HCT116 (cell line): Measurements from ENCODE around the gene SLC2A5. TPM values are rescaled to one million over a fixed set of nuclear protein-coding genes. Genes with fewer than 3 reads are reported as not detected.

ENCODE experiments used
- ATAC-seq: fragments of 200-7000 bp; cut with Tn5 transposase; 2 replicates; pipeline ENCODE4 v1.9.1; 2020; ENCODE audit warnings: mild to moderate bottlenecking, moderate library complexity
- BruUV-seq: library from RNA; stranded (reverse); fragments of 400-500 nt; replicated peaks from 2 replicates; lab custom pipeline; 2021; lab: Mats Ljungman, UMichigan
- CTCF ChIA-PET: fragments of 300-600 bp; sonication (Branson Sonifier 250); formaldehyde crosslinking; loops from one replicate; lab custom pipeline; 2021; ENCODE audit warnings: antibody characterized with exemption; lab: Charles Lee
- POLR2A ChIA-PET: fragments of 300-600, 350-600 bp; sonication (Branson Sonifier 250); formaldehyde crosslinking; loops from one replicate; lab custom pipeline; 2021; ENCODE audit warnings: antibody characterized with exemption; lab: Charles Lee
- RAD21 ChIA-PET, 2 experiments: fragments of 300-600 bp; sonication (Branson Sonifier 250); formaldehyde crosslinking; loops; one replicate each; lab custom pipeline; 2023; ENCODE audit warnings: low total read pairs in 2 of 2; ENCODE audit not compliant: uncharacterized antibody in 2 of 2, unreplicated experiment in 2 of 2, low non-redundant PET in 1 of 2; lab: Charles Lee
- DNase-seq: peaks from one replicate; pipeline ENCODE4 v3.0.0-alpha.2; 2010; ENCODE audit warnings: low read depth, low spot score
- H2AFZ ChIP-seq: fragments of 200-600 bp; shearing (Covaris generic), sonication (generic); 2 replicates; pipeline ENCODE4 v1.6.1; 2017; ENCODE audit warnings: low read depth, mixed run types, mixed read lengths, antibody characterized with exemption, low read length; ENCODE audit not compliant: poor library complexity, severe bottlenecking
- H3K27ac ChIP-seq: 2 replicates; pipeline ENCODE4 v1.5.1; 2012; ENCODE audit warnings: low read depth, low read length
- H3K27me3 ChIP-seq: fragments of 200-600 bp; sonication (generic); 2 replicates; pipeline ENCODE4 v1.6.1; 2016; ENCODE audit warnings: mixed run types, low read length, mixed read lengths; ENCODE audit not compliant: insufficient read depth
- H3K36me3 ChIP-seq, 2 experiments: fragments of 200-500 bp in 1 of 2; fragments of 200-600 bp in 1 of 2; sonication (Bioruptor generic) in 1 of 2; sonication (generic) in 1 of 2; 2 replicates each; pipeline versions ENCODE4 v1.5.1 to v1.6.1; 2014 to 2016; ENCODE audit warnings: low read length in 2 of 2, inconsistent platforms in 1 of 2, mixed read lengths in 1 of 2, mixed run types in 1 of 2; ENCODE audit not compliant: insufficient read depth in 2 of 2, control insufficient read depth in 1 of 2
- H3K4me1 ChIP-seq, 2 experiments: fragments of 200-600 bp in 1 of 2; sonication (generic) in 1 of 2; 2 replicates each; pipeline versions ENCODE4 v1.5.1 to v1.6.1; 2012 to 2017; ENCODE audit warnings: low read length in 2 of 2, inconsistent platforms in 1 of 2, mild to moderate bottlenecking in 1 of 2, mixed read lengths in 1 of 2, mixed run types in 1 of 2, moderate library complexity in 1 of 2; ENCODE audit not compliant: insufficient read depth in 2 of 2, control insufficient read depth in 1 of 2
- H3K4me2 ChIP-seq: fragments of 200-600 bp; sonication (generic); 2 replicates; pipeline ENCODE4 v1.6.1; 2017; ENCODE audit warnings: mixed run types, low read length, mixed read lengths
- H3K4me3 ChIP-seq, 2 experiments: fragments of 200-600 bp in 1 of 2; sonication (generic) in 1 of 2; replicated peaks in 1 of 2; 2 replicates each; pipeline ENCODE4 v1.5.1; 2011 to 2016; ENCODE audit warnings: low read length in 2 of 2, control low read depth in 1 of 2, low read depth in 1 of 2, mild to moderate bottlenecking in 1 of 2, mixed read lengths in 1 of 2, mixed run types in 1 of 2
- H3K79me2 ChIP-seq: fragments of 200-600 bp; sonication (generic); 2 replicates; pipeline ENCODE4 v1.6.1; 2017; ENCODE audit warnings: mild to moderate bottlenecking, mixed run types, low read length, moderate library complexity, mixed read lengths; ENCODE audit not compliant: insufficient read depth
- H3K9ac ChIP-seq: fragments of 200-600 bp; sonication (generic); 2 replicates; pipeline ENCODE4 v1.6.1; 2016; ENCODE audit warnings: low read length, mixed read lengths
- H3K9me2 ChIP-seq: fragments of 200-600 bp; sonication (generic), shearing (Covaris generic); 2 replicates; pipeline ENCODE4 v1.6.1; 2017; ENCODE audit warnings: mixed run types, mild to moderate bottlenecking, moderate library complexity; ENCODE audit not compliant: insufficient read depth
- H3K9me3 ChIP-seq, 2 experiments: fragments of 200-500 bp in 1 of 2; fragments of 200-600 bp in 1 of 2; sonication (Bioruptor generic) in 1 of 2; sonication (generic) in 1 of 2; 2 replicates each; pipeline ENCODE4 v1.6.1; 2014 to 2017; ENCODE audit warnings: low read length in 2 of 2, mixed read lengths in 2 of 2, inconsistent platforms in 1 of 2, low read depth in 1 of 2, mild to moderate bottlenecking in 1 of 2, mixed run types in 1 of 2, moderate library complexity in 1 of 2; ENCODE audit not compliant: control insufficient read depth in 1 of 2, insufficient read depth in 1 of 2
- H4K20me1 ChIP-seq: fragments of 200-600 bp; sonication (generic), shearing (Covaris generic); 2 replicates; pipeline ENCODE4 v1.6.1; 2017; ENCODE audit warnings: mixed run types, mild to moderate bottlenecking, moderate library complexity; ENCODE audit not compliant: insufficient read depth
- ATF3 ChIP-seq: IDR thresholded peaks from 2 replicates; pipeline ENCODE4 v1.6.1; 2012
- CBX3 ChIP-seq: IDR thresholded peaks from 2 replicates; pipeline ENCODE4 v1.6.1; 2012; ENCODE audit warnings: low read depth
- CEBPB ChIP-seq: IDR thresholded peaks from 2 replicates; pipeline ENCODE4 v1.6.1; 2012; ENCODE audit warnings: low read depth
- CTCF ChIP-seq, 3 experiments: fragments of 200-600 bp in 1 of 3; sonication (generic) in 1 of 3; IDR thresholded peaks in 2 of 3; conservative IDR thresholded peaks in 1 of 3; 2 replicates each; pipeline ENCODE4 v1.5.1; 2012 to 2017; ENCODE audit warnings: low read depth in 2 of 3, low read length in 2 of 3, antibody characterized with exemption in 1 of 3, borderline replicate concordance in 1 of 3, control low read depth in 1 of 3, mild to moderate bottlenecking in 1 of 3, mixed read lengths in 1 of 3, mixed run types in 1 of 3, moderate library complexity in 1 of 3; ENCODE audit not compliant: insufficient read depth in 1 of 3
- EGR1 ChIP-seq: IDR thresholded peaks from 2 replicates; pipeline ENCODE4 v1.6.1; 2012; ENCODE audit warnings: low read depth
- ELF1 ChIP-seq: IDR thresholded peaks from 2 replicates; pipeline ENCODE4 v1.6.1; 2012; ENCODE audit warnings: low read depth, borderline replicate concordance
- EZH2phosphoT487 ChIP-seq: fragments of 200-600 bp; IDR thresholded peaks from 2 replicates; pipeline ENCODE4 v1.6.1; 2018; ENCODE audit warnings: antibody characterized with exemption, borderline replicate concordance
- FOSL1 ChIP-seq: IDR thresholded peaks from 2 replicates; pipeline ENCODE4 v1.6.1; 2012; ENCODE audit warnings: low read depth
- POLR2A ChIP-seq: IDR thresholded peaks from 2 replicates; pipeline ENCODE4 v1.7.0; 2011; ENCODE audit warnings: borderline replicate concordance; ENCODE audit not compliant: insufficient read depth, insufficient read length; ENCODE audit errors: extremely low read depth
- POLR2AphosphoS5 ChIP-seq: IDR thresholded peaks from 2 replicates; pipeline ENCODE4 v1.6.1; 2011; ENCODE audit warnings: mild to moderate bottlenecking, low read depth, low read length, moderate library complexity
- RAD21 ChIP-seq: IDR thresholded peaks from 2 replicates; pipeline ENCODE4 v1.6.1; 2012; ENCODE audit warnings: low read depth, mild to moderate bottlenecking
- REST ChIP-seq: IDR thresholded peaks from 2 replicates; pipeline ENCODE4 v1.6.1; 2012; ENCODE audit warnings: low read depth
- SIN3A ChIP-seq: IDR thresholded peaks from 2 replicates; pipeline ENCODE4 v1.6.1; 2012; ENCODE audit warnings: low read depth
- SP1 ChIP-seq: IDR thresholded peaks from 2 replicates; pipeline ENCODE4 v1.6.1; 2012; ENCODE audit warnings: low read depth
- TCF7L2 ChIP-seq: IDR thresholded peaks from 2 replicates; pipeline ENCODE4 v1.7.0; 2011; ENCODE audit warnings: borderline replicate concordance, inconsistent platforms; ENCODE audit not compliant: insufficient read depth, insufficient read length; ENCODE audit errors: extremely low read depth
- YY1 ChIP-seq: IDR thresholded peaks from 2 replicates; pipeline ENCODE4 v1.6.1; 2011; ENCODE audit warnings: low read length, low read depth, moderate library complexity, mild to moderate bottlenecking; ENCODE audit not compliant: insufficient replicate concordance; ENCODE audit errors: extremely low read depth
- ZFX ChIP-seq: fragments of 450-650 bp; IDR thresholded peaks from 2 replicates; pipeline ENCODE4 v1.6.1; 2017
- ZNF274 ChIP-seq: fragments of 200-500 bp; sonication (Bioruptor generic); IDR thresholded peaks from 2 replicates; pipeline ENCODE4 v1.6.1; 2014; ENCODE audit warnings: mild to moderate bottlenecking, low read depth, low read length, inconsistent platforms
- intact Hi-C: fragments of 100-400 bp; cut with micrococcal nuclease; formaldehyde crosslinking; loops from 2 replicates; pipeline ENCODE4 v1.10.0; 2022
- total RNA-seq: library from RNA; stranded (reverse); gene quantifications from one replicate; pipeline ENCODE4 v1.2.1, GENCODE V29; 2021; ENCODE audit not compliant: unreplicated experiment

The SLC2A5 gene
- total RNA-seq, 1 experiment from 2014 or later: not detected

GRCh38 chr1:9075022-9075421 lies 5.6 kb upstream of the SLC2A5 start:
- no peaks in the 10 kb centered on the region for H3K9me3 ChIP-seq
- H2AFZ ChIP-seq: no peak overlapping the region
- ChIA-PET CTCF (no interaction called here), RAD21 (no interaction called here), POLR2A (no interaction called here)
- no peaks in the 10 kb centered on the region for H3K9me2 ChIP-seq
- H3K27ac ChIP-seq: no peak overlapping the region
- no peak overlapping the region for H3K9ac ChIP-seq
- H3K4me1 ChIP-seq: peaks cover 5 to 18% of the 10 kb centered on the region in 2 experiments; a peak in 3 of 4 replicates
- H3K4me3 ChIP-seq: no peak overlapping the region
- no TSS peak for BruUV-seq
- no peak for ATAC-seq
- intact Hi-C loops: no loop called here
- no peak for TF ChIP-seq POLR2AphosphoS5
- TF ChIP-seq POLR2A: no peak
- TF ChIP-seq CTCF (IDR thresholded peaks at IDR 0.05 in 2 of 3, conservative IDR thresholded peaks at IDR 0.05 in 1 of 3; ENCODE audit: borderline replicate concordance in 1 of 3, insufficient read depth in 1 of 3, low read depth in 2 of 3, low read length in 2 of 3): no peak
- no peak for TF ChIP-seq ELF1
- no peak for TF ChIP-seq FOSL1
- no peak for TF ChIP-seq ZFX
- no peak for TF ChIP-seq TCF7L2
- TF ChIP-seq RAD21: no peak
- TF ChIP-seq EZH2phosphoT487: no peak
- TF ChIP-seq ZNF274: no peak
- no peak for TF ChIP-seq ATF3
- no peak for TF ChIP-seq REST
- TF ChIP-seq SP1: no peak
- TF ChIP-seq YY1: no peak
- no peak for TF ChIP-seq CEBPB
- TF ChIP-seq CBX3: no peak
- no peak for TF ChIP-seq EGR1
- no peak for TF ChIP-seq SIN3A
- H4K20me1 ChIP-seq: no peaks in the 10 kb centered on the region
- no peak overlapping the region for H3K4me2 ChIP-seq
- no peak for DNase-seq
- H3K27me3 ChIP-seq: no peaks in the 10 kb centered on the region
- no peaks in the 10 kb centered on the region for H3K79me2 ChIP-seq
- H3K36me3 ChIP-seq: no peaks in the 10 kb centered on the region
